Measurements from ENCODE around the gene CNN2. TPM values are rescaled to one million over a fixed set of nuclear protein-coding genes. Genes with fewer than 3 reads are reported as not detected.

Gene CNN2
- total RNA-seq, 1 donor from 2014 or later = 117 TPM

- H3K27me3 Mint-ChIP-seq (ENCODE audit: unreplicated experiment) = peaks cover 1% of the 10 kb centered on the region
- no peaks in the 10 kb centered on the region for H3K4me1 Mint-ChIP-seq (ENCODE audit: low read depth, unreplicated experiment)
- no peak overlapping the region for H3K27ac Mint-ChIP-seq (ENCODE audit: unreplicated experiment)
- DNase-seq = no peak
- peaks cover 2% of the 10 kb centered on the region for H3K9me3 Mint-ChIP-seq (ENCODE audit: unreplicated experiment)
- no peaks in the 10 kb centered on the region for H3K36me3 Mint-ChIP-seq (ENCODE audit: unreplicated experiment)
- peak overlapping the region; percentile 73 for H3K4me3 Mint-ChIP-seq (ENCODE audit: unreplicated experiment)
- TF ChIP-seq, protein P1, sequence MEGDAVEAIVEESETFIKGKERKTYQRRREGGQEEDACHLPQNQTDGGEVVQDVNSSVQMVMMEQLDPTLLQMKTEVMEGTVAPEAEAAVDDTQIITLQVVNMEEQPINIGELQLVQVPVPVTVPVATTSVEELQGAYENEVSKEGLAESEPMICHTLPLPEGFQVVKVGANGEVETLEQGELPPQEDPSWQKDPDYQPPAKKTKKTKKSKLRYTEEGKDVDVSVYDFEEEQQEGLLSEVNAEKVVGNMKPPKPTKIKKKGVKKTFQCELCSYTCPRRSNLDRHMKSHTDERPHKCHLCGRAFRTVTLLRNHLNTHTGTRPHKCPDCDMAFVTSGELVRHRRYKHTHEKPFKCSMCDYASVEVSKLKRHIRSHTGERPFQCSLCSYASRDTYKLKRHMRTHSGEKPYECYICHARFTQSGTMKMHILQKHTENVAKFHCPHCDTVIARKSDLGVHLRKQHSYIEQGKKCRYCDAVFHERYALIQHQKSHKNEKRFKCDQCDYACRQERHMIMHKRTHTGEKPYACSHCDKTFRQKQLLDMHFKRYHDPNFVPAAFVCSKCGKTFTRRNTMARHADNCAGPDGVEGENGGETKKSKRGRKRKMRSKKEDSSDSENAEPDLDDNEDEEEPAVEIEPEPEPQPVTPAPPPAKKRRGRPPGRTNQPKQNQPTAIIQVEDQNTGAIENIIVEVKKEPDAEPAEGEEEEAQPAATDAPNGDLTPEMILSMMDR (IDR thresholded peaks at IDR 0.05; ENCODE audit: partially characterized antibody, unreplicated experiment) = no peak
Measured at GRCh38 chr19:1028062-1028926, 1.9 kb downstream of the CNN2 start.

DNA sequence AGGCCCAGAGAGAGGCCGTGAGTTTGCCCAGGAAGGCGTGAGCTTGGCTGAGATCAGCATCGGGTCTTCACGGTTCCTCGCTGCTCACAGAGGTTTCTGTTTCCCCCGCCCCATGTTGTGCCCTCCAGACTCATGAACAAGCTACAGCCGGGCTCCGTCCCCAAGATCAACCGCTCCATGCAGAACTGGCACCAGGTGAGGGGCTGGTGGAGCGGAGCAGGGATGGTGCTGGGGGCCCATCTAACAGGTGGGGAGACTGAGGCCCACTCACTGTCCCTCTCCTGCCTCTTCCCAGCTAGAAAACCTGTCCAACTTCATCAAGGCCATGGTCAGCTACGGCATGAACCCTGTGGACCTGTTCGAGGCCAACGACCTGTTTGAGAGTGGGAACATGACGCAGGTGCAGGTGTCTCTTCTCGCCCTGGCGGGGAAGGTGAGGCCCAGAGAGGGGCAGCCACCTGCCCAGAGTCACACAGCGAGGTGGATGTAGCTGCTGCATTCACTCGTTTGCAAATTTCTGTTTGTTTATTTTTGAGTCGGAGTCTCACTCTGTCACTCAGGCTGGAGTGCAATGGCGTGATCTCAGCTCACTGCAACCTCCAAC is 6.0 kb downstream of the CNN2 start:
- Mint-ChIP-seq H3K27ac (ENCODE audit: unreplicated experiment) (no peak overlapping the region), H3K4me3 (ENCODE audit: unreplicated experiment) (no peak overlapping the region), H3K27me3 (ENCODE audit: unreplicated experiment) (peaks cover 1% of the 10 kb centered on the region), H3K4me1 (ENCODE audit: low read depth, unreplicated experiment) (no peaks in the 10 kb centered on the region), H3K36me3 (ENCODE audit: unreplicated experiment) (no peaks in the 10 kb centered on the region), H3K9me3 (ENCODE audit: unreplicated experiment) (peaks cover 2% of the 10 kb centered on the region)
- TF ChIP-seq, protein P1 (IDR thresholded peaks at IDR 0.05; ENCODE audit: partially characterized antibody, unreplicated experiment) = no peak
- DNase-seq = no peak

DNA sequence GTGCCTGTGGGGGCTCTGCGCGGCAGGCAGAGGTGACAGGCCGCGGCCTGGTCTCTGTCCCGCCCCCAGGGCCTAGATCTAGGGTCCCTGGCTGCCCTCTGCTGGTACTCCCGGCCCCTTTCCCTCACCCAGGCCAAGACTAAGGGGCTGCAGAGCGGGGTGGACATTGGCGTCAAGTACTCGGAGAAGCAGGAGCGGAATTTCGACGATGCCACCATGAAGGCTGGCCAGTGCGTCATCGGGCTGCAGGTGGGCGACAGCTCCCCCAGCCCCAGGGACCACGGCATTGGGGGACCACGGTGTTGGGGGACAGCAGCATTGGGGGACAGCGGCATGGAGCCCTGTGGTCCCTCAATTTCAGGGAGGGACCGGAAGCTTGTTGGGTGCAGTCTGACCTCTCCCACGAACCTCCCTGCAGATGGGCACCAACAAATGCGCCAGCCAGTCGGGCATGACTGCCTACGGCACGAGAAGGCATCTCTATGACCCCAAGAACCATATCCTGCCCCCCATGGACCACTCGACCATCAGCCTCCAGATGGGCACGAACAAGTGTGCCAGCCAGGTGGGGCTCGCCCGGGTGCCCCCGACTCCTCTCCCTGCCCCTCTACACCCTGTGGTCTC is 9.7 kb downstream of the CNN2 start:
- Mint-ChIP-seq H3K27me3 (ENCODE audit: unreplicated experiment) (peaks cover 6% of the 10 kb centered on the region), H3K27ac (ENCODE audit: unreplicated experiment) (no peak overlapping the region), H3K4me1 (ENCODE audit: low read depth, unreplicated experiment) (peaks cover 3% of the 10 kb centered on the region), H3K9me3 (ENCODE audit: unreplicated experiment) (peaks cover 7% of the 10 kb centered on the region), H3K36me3 (ENCODE audit: unreplicated experiment) (no peaks in the 10 kb centered on the region), H3K4me3 (ENCODE audit: unreplicated experiment) (no peak overlapping the region)
- no peak for DNase-seq
- TF ChIP-seq, protein P1 (IDR thresholded peaks at IDR 0.05; ENCODE audit: partially characterized antibody, unreplicated experiment) = no peak

- Mint-ChIP-seq H3K27ac (ENCODE audit: unreplicated experiment) (no peak overlapping the region), H3K4me1 (ENCODE audit: low read depth, unreplicated experiment) (peaks cover 3% of the 10 kb centered on the region), H3K27me3 (ENCODE audit: unreplicated experiment) (peaks cover 6% of the 10 kb centered on the region), H3K9me3 (ENCODE audit: unreplicated experiment) (peaks cover 8% of the 10 kb centered on the region), H3K4me3 (ENCODE audit: unreplicated experiment) (no peak overlapping the region), H3K36me3 (ENCODE audit: unreplicated experiment) (no peaks in the 10 kb centered on the region)
- TF ChIP-seq, protein P1 (IDR thresholded peaks at IDR 0.05; ENCODE audit: partially characterized antibody, unreplicated experiment) = no peak
- DNase-seq = no peak
Measured at GRCh38 chr19:1037621-1038064, 11.2 kb downstream of the CNN2 start.
